Activated B cell treated with CpG ODN at 0.5 μM for 24 hours (primary cell): ENCODE results near the gene CYP4F2. TPM values are rescaled to one million over a fixed set of nuclear protein-coding genes. Genes with fewer than 3 reads are reported as not detected.
"Not testable (repeated sequence)": the region's sequence is repeated elsewhere in the genome, so short reads cannot be mapped to it uniquely, and the experiment has no call there.

ENCODE experiments used
- ATAC-seq: fragments of 200-7000 bp; cut with Tn5 transposase; one replicate; pipeline ENCODE4 v1.10.0; 2021; ENCODE audit warnings: low read depth, mild to moderate bottlenecking, moderate library complexity
- CTCF ChIA-PET: fragments of 350-600 bp; sonication (Branson Sonifier 250); formaldehyde crosslinking; loops from one replicate; lab custom pipeline; 2021; ENCODE audit warnings: antibody characterized with exemption; lab: Charles Lee
- POLR2A ChIA-PET: fragments of 350-600 bp; sonication (Branson Sonifier 250); formaldehyde crosslinking; loops from one replicate; lab custom pipeline; 2021; ENCODE audit warnings: antibody characterized with exemption; lab: Charles Lee
- DNase-seq: peaks from one replicate; pipeline ENCODE4 v3.0.0; 2022
- H3K27ac Mint-ChIP-seq: one replicate; pipeline ENCODE4 v1.8.0; 2020; ENCODE audit warnings: mixed read lengths
- H3K27me3 Mint-ChIP-seq: one replicate; pipeline ENCODE4 v1.8.0; 2021; ENCODE audit warnings: mixed read lengths
- H3K36me3 Mint-ChIP-seq: one replicate; pipeline ENCODE4 v1.8.0; 2021; ENCODE audit warnings: low read depth, mixed read lengths
- H3K4me1 Mint-ChIP-seq: one replicate; pipeline ENCODE4 v1.8.0; 2021; ENCODE audit warnings: mixed read lengths
- H3K4me3 Mint-ChIP-seq: one replicate; pipeline ENCODE4 v1.8.0; 2020; ENCODE audit warnings: mild to moderate bottlenecking, mixed read lengths
- H3K9me3 Mint-ChIP-seq: one replicate; pipeline ENCODE4 v1.8.0; 2020; ENCODE audit warnings: mixed read lengths
- intact Hi-C: fragments of 100-400 bp; cut with micrococcal nuclease; formaldehyde crosslinking; loops from one replicate; pipeline ENCODE4 v1.15.1; 2024
- total RNA-seq: library from RNA; stranded (reverse); gene quantifications from 2 replicates; pipeline ENCODE4 v1.2.3, GENCODE V29; 2022
- TF ChIP-seq, protein P1 (sequence below): fragments of 200-600 bp; IDR thresholded peaks from one replicate; pipeline ENCODE4 v1.8.0; 2022; ENCODE audit warnings: antibody characterized with exemption, mild to moderate bottlenecking

Gene CYP4F2
- total RNA-seq, 1 donor from 2014 or later = not detected

DNA sequence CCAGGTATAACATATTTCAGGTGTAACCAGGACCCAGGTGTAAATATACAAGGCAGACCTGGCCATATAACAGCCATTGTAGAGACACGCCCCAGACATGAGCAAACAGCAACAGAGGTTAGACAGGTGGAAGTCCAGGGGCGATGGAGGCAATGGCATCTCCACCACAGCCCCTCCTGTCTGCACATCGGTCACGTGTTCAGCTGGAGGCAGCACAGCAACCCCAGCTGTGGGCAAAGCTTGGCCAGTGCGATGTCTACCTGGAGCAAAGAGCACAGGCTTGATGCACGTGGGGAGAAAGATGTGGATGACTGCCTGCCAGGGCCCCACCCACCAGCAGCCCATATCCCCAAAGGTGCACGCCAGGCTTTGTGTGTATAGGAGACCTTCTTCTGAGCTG lies 4.4 kb downstream of the CYP4F2 start:
- DNase-seq (no peak), ATAC-seq (no peak)
- Mint-ChIP-seq H3K4me3 (no peak overlapping the region), H3K27ac (no peak overlapping the region), H3K9me3 (no peaks in the 10 kb centered on the region), H3K4me1 (no peaks in the 10 kb centered on the region), H3K27me3 (peaks cover 19% of the 10 kb centered on the region), H3K36me3 (no peaks in the 10 kb centered on the region)
- ChIA-PET CTCF (no interaction called here), POLR2A (no interaction called here)
- TF ChIP-seq, protein P1, sequence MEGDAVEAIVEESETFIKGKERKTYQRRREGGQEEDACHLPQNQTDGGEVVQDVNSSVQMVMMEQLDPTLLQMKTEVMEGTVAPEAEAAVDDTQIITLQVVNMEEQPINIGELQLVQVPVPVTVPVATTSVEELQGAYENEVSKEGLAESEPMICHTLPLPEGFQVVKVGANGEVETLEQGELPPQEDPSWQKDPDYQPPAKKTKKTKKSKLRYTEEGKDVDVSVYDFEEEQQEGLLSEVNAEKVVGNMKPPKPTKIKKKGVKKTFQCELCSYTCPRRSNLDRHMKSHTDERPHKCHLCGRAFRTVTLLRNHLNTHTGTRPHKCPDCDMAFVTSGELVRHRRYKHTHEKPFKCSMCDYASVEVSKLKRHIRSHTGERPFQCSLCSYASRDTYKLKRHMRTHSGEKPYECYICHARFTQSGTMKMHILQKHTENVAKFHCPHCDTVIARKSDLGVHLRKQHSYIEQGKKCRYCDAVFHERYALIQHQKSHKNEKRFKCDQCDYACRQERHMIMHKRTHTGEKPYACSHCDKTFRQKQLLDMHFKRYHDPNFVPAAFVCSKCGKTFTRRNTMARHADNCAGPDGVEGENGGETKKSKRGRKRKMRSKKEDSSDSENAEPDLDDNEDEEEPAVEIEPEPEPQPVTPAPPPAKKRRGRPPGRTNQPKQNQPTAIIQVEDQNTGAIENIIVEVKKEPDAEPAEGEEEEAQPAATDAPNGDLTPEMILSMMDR = no peak
- intact Hi-C loops = no loop called here

DNA sequence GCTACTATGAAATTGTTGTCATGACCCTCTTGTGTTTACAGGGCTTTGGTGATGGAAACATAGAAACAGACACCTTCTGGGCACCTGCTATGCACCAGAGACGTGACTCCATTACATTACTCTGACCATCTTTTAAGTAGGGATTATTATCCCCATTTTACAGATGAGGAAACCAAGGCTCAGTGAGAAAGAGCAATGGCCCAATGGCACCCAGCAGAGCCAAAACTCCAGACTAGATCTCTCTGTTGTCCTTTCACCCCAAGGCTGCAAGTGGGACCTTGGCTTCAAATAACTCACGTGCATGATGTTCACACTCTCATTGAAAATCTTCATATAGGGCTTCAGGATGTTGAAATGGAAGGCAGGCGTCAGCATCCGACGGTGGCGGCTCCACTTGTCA lies 5.9 kb downstream of the CYP4F2 start:
- ATAC-seq (no peak), DNase-seq (no peak)
- intact Hi-C loops = no loop called here
- H3K9me3 Mint-ChIP-seq = no peaks in the 10 kb centered on the region
- H3K27me3 Mint-ChIP-seq = peaks cover 13% of the 10 kb centered on the region
- H3K27ac Mint-ChIP-seq = no peak overlapping the region
- no peaks in the 10 kb centered on the region for H3K4me1 Mint-ChIP-seq
- POLR2A ChIA-PET = no interaction called here
- TF ChIP-seq, protein P1 = no peak
- H3K4me3 Mint-ChIP-seq = no peak overlapping the region
- CTCF ChIA-PET = no interaction called here
- no peaks in the 10 kb centered on the region for H3K36me3 Mint-ChIP-seq

DNA sequence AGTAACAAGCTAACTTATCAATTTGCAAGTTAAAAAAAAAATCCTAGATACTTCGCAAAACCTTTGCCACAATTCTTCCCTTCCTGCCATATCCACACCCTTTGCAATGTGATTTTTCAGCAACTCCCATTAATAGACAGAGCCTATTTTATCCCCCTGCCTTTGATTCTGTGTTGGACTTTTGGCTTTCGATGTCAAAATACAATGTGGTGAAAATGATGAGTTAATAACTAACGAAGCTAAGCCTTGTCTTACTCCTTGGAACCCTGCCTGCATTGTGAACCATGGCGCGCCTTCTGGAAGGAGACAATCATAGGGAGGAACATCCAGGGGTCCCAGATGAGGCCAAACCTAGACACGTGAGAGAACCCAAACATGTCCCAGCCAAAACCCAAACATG lies 6.4 kb downstream of the CYP4F2 start:
- ChIA-PET CTCF (no interaction called here), POLR2A (no interaction called here)
- H3K4me3 Mint-ChIP-seq = no peak overlapping the region
- no peak overlapping the region for H3K27ac Mint-ChIP-seq
- H3K9me3 Mint-ChIP-seq = no peaks in the 10 kb centered on the region
- ATAC-seq = no peak
- intact Hi-C loops = no loop called here
- H3K36me3 Mint-ChIP-seq = no peaks in the 10 kb centered on the region
- TF ChIP-seq, protein P1 = no peak
- H3K27me3 Mint-ChIP-seq = peaks cover 8% of the 10 kb centered on the region
- no peaks in the 10 kb centered on the region for H3K4me1 Mint-ChIP-seq
- DNase-seq = no peak

GRCh38 chr19:15889339-15889738 lies 8.5 kb downstream of the CYP4F2 start:
- H3K9me3 Mint-ChIP-seq, POLR2A ChIA-PET, H3K36me3 Mint-ChIP-seq, ATAC-seq, CTCF ChIA-PET, intact Hi-C loops, H3K4me3 Mint-ChIP-seq, DNase-seq, H3K4me1 Mint-ChIP-seq, H3K27ac Mint-ChIP-seq: not testable (repeated sequence)
- H3K27me3 Mint-ChIP-seq = peaks cover 12% of the 10 kb centered on the region

GRCh38 chr19:15885919-15886318 lies 12.0 kb downstream of the CYP4F2 start:
- H3K9me3 Mint-ChIP-seq = peaks cover under 1% of the 10 kb centered on the region
- DNase-seq = no peak
- H3K27ac Mint-ChIP-seq = no peak overlapping the region
- no peaks in the 10 kb centered on the region for H3K36me3 Mint-ChIP-seq
- no peak overlapping the region for H3K4me3 Mint-ChIP-seq
- ChIA-PET CTCF (no interaction called here), POLR2A (no interaction called here)
- ATAC-seq = no peak
- TF ChIP-seq, protein P1 = no peak
- intact Hi-C loops = no loop called here
- H3K27me3 Mint-ChIP-seq = peaks cover 16% of the 10 kb centered on the region
- no peaks in the 10 kb centered on the region for H3K4me1 Mint-ChIP-seq

DNA sequence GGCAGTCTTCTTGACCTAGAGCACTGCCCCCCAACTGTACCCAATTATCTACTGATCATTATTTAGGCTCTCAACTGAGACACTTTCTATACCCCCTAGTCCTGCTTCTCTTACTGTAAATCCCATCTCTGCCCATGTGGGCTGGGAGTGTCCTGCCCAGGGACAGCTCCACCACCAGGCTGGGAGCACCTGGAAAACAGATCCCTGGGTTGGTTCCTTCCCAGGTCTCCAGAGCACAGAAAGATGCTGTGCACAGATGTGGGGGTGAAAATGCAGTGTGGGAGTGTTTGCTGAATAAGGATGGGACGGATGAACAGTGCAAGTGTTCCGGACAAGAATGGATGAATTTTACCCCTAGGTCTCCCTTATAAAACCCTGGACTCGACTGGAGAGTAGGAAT lies 12.7 kb downstream of the CYP4F2 start:
- CTCF ChIA-PET = no interaction called here

GRCh38 chr19:15883329-15883728 lies 14.5 kb downstream of the CYP4F2 start:
- H3K36me3 Mint-ChIP-seq, H3K27ac Mint-ChIP-seq, H3K4me1 Mint-ChIP-seq, H3K4me3 Mint-ChIP-seq, POLR2A ChIA-PET, CTCF ChIA-PET, DNase-seq, intact Hi-C loops, H3K9me3 Mint-ChIP-seq, ATAC-seq: not testable (repeated sequence)
- peaks cover 25% of the 10 kb centered on the region for H3K27me3 Mint-ChIP-seq

More for the DNA sequence above, 12.7 kb downstream of the CYP4F2 start:
- Mint-ChIP-seq H3K4me1 (no peaks in the 10 kb centered on the region), H3K27ac (no peak overlapping the region), H3K4me3 (no peak overlapping the region), H3K27me3 (peaks cover 18% of the 10 kb centered on the region), H3K9me3 (peaks cover 2% of the 10 kb centered on the region), H3K36me3 (no peaks in the 10 kb centered on the region)
- DNase-seq = no peak
- TF ChIP-seq, protein P1 = no peak
- intact Hi-C loops = no loop called here
- no peak for ATAC-seq
- POLR2A ChIA-PET = no interaction called here
